ENCODE results near the gene MAGI1.

The MAGI1 gene

DNA sequence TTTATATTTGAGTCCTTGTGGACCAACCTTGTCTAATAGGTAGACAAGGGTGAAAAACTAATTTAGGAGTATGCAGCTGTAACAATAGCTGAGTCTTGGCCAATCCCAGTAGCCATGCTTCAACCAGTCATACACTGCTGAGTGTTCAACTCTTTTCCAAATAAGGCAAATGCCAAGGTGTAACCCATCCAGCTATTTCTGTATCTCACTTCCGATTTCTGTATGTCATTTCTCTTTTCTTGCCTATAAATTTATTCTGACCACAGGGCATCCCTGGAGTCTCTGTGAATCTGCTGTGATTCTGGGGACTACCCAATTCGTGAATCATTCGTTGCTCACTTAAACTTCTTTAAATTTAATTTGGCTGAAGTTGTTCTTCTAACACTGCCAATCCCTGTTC lies 93.2 kb downstream of the MAGI1 start:
- no peak for DNase-seq (ENCODE audit: low spot score)

DNA sequence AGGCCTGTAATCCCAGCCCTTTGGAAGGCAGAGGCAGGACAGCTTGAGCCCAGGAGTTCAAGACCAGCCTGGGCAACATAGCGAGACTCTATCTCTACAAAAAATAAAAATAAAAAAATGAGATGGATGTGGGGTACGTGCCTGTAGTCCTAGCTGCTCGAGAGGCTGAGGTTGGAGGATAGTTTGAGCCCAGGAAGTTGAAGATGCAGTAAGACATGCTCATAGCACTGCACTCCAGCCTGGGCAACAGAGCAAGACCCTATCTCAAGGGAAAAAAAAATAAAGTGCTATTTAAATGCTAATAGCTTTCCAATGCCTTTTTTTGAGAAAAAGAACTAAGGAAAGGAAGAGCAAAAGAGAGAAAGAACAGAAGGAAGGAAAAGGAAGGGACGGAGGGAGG lies 94.5 kb downstream of the MAGI1 start:
- no peak for DNase-seq (ENCODE audit: low spot score)

DNA sequence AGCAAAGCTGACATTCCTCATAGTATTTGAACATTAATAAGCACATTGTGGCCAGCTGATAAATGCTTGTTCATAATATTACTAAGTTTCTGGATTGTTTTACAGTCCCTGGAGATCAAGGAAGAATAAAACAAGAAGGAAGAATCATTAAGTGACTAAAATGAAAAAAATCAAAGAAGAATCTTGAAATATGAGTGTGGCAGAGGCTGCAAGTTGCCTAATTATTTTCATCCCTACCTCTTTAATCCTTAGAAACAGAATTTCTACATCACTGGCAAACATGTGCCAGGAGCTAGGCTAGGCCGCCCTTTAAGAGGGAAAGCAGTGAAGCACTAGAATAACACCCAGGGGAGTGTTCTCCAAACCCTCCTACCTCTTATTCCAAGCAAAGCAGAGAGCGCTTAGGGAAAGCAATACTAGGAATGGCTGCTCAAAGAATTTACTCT lies 98.9 kb downstream of the MAGI1 start:
- no peak for DNase-seq (ENCODE audit: low spot score)

DNA sequence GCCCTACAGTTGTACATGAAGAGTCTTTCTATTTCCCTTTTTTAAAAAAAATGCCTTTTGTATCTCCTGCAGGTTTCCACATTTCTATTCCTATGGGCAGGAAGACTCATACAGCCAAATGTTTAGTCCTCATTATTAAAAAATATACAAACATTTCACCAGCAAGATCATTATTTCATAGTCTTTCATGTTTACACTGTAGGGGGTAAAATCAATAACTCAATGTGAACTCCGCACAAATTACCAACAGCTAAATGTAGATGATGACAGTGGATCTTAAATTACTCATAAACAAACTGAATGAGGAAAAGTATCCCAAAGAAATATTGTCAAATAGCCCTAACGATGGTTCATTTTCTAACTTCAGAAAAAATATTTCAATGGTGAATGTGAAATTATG lies 99.5 kb downstream of the MAGI1 start:
- no peak for DNase-seq (ENCODE audit: low spot score)

GRCh38 chr3:65938676-65939075 lies 100.0 kb downstream of the MAGI1 start:
- DNase-seq (ENCODE audit: low spot score), result no peak

DNA sequence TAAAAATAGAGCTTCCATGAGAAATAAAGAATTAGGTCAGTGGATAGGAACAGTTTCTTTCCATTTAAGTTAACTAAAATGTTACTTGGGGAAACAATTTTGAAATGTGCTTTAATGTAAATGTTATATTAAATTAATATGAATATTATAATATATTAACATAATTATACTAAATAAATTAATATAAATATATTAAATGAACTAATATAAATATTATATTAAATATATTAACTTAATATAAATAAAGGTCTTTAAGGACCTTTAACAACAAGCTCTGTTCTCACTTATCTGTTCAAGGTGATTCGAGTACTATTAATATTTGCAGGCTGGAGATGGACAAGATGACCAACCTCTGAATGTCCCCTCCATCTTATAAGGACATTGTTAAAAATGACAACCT lies 100.6 kb downstream of the MAGI1 start:
- no peak for DNase-seq (ENCODE audit: low spot score)

GRCh38 chr3:65936908-65937638 lies 101.6 kb downstream of the MAGI1 start:
- no peak for DNase-seq (ENCODE audit: low spot score)

DNA sequence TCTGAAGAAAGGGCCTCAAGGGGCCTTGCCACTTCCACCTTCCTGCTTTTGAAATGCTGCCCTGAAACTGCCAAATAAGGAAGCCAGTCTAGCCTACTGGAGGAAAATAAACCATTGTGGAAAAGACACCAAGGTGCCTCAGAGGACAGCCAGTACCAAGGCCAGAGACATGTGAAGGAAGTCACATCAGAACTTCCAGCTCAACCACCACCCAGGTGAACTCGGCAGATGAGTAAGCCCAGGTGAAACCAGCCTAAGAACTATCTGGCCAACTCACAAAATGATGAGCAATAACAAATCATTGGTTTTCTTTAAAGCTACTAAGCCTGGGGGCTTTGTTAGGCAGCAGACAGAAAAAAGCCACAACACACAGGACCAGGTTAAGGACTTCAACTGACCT lies 103.0 kb downstream of the MAGI1 start:
- DNase-seq (ENCODE audit: low spot score), result no peak

- no peak for DNase-seq (ENCODE audit: low spot score)
These were observed 108.1 kb downstream of the MAGI1 start for GRCh38 chr3:65930648-65931047.

DNA sequence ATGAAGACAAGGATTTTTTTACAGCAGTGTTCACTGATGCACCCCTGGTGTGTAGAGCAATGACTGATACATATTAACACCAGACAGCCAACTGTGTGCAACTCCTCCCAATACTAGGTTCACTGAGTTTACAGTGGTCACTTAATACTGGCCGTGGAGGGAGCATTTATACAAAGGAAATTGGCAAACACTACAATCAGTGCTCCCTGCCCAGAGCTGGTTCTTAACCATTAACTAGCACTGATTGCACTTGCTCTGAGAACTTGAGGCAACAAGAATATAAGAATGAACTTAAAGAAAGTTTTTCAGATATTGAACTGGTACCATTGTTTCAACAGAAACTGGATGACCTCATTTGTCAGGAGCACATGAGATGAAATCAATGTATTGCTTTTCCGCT lies 110.6 kb downstream of the MAGI1 start:
- DNase-seq (ENCODE audit: low spot score), result no peak

DNA sequence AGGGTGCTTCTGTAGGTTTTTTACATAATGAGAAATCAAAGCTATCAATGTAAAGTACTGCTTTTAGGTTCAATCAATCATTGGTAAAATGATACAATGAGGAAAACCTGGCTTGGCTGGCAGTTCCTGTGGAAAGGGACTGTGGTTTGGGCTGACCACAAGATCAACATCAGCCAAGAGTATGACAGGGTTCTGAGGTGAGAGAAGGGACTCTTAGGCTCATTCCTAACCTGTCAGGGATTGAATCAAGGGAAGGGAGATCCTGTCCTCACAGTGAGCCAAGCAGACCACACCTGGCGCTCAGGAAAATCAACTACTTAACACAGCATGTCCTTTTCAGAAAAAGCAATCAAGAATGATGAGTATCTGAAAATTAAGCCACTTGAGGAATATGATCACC lies 111.1 kb downstream of the MAGI1 start:
- DNase-seq (ENCODE audit: low spot score), result no peak

GRCh38 chr3:65925254-65925954 lies 113.3 kb downstream of the MAGI1 start:
- DNase-seq (ENCODE audit: low spot score), result no peak

GRCh38 chr3:65924762-65925161 lies 114.0 kb downstream of the MAGI1 start:
- no peak for DNase-seq (ENCODE audit: low spot score)

DNA sequence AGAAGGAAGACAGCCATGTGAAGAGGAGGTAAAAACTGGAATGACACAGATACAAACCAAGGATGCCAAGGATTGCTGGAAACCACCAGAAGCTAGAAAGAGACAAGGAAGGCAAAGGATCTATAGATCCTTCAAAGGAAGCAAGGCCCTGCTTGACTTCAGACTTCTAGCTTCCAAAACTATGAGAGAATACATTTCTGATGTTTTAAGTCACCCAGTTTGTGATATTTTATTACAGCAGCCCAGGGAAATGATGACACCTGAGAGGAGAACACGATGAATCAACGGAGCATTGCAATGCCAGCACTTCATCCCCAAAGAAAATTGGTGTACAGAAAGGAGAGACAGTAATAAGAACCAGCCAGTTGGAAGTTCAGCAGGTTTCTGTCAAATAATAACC lies 116.3 kb downstream of the MAGI1 start:
- no peak for DNase-seq (ENCODE audit: low spot score)

DNA sequence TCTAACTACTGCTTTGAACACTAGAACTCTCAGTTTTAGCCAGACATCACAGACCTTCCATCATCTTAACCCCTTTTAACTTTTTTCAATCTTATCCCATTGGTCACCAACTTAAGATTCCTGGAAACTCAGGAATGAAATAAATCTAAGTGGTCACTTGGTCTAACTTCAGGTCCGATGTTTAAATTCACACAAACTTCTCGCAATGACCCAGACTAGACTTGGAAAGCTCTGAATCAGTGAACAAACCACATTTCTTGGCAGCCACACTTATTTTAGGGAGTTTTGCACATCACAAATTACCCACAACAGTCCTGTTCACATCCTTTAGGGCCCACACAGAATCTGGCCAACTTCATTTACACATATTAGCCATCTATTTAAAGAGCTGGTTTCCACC lies 118.9 kb downstream of the MAGI1 start:
- no peak for DNase-seq (ENCODE audit: low spot score)

GRCh38 chr3:65915477-65915876 lies 123.2 kb downstream of the MAGI1 start:
- no peak for DNase-seq (ENCODE audit: low spot score)

DNA sequence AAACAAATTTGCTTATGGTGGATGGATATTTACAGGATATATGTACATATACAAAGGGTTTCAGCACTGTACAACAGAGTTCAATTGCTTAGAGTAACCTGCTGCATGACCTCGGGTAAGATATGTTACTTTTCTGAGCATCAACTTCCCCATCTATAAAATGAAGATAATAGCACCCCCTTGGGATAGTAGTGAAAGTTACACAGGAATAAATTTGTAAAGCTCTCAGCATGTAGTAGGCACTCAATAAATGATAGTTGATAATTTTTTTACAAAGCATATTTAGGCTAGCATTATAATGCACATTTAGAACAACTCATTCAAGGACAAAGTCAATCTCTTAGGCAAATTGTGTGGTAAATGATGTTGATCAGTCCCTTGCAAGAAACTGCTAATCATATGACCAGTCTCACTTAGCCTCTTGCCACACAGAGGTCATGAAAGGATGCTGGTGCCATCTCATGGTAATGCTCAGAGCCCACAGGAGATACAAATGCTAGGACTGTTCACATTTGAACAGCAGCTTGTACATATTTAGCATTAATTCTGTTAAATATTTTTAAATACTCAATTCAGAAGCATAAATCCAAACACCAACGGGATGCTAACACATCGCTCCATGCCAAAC lies 123.9 kb downstream of the MAGI1 start:
- peak; percentile 10 for DNase-seq (ENCODE audit: low spot score)

GRCh38 chr3:65914032-65914739 lies 124.5 kb downstream of the MAGI1 start:
- peak; percentile 23 for DNase-seq (ENCODE audit: low spot score)

DNA sequence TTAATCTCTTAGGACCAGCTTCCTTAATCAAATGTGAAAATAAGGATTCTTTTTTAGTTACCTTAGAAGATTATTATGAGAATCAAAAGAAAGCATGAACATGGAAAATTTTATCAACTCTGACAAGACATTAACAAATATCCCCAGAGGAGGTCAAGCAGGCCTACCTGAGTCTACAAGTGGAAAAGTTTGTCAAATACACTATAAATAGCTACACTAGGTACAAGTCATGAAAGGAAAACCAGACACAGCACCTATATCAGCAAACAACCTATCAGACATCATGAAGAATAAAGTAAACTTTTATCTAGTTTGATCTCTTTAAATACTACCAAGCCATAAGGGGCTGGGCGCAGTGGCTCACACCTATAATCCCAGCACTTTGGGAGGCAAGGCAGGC lies 126.1 kb downstream of the MAGI1 start:
- DNase-seq (ENCODE audit: low spot score), result no peak

DNA sequence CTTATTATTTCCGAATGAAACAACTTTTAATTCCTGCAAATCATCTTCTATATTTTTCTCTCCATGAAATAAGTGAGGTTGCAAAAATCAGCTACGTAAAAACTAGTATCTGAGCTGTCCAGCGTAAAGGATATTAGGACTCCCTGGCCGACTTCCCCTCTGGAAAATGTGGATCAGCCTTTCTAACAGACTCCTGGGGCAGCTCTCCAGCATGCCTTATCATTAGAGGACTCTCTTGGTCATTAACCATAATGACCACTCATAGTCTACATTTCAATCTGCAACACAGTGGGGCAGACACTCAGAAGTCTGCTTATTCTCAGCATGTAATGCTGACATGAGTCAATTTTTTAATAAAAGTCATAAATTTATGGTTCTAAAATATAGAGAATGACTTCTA lies 130.1 kb downstream of the MAGI1 start:
- no peak for DNase-seq (ENCODE audit: low spot score)

DNA sequence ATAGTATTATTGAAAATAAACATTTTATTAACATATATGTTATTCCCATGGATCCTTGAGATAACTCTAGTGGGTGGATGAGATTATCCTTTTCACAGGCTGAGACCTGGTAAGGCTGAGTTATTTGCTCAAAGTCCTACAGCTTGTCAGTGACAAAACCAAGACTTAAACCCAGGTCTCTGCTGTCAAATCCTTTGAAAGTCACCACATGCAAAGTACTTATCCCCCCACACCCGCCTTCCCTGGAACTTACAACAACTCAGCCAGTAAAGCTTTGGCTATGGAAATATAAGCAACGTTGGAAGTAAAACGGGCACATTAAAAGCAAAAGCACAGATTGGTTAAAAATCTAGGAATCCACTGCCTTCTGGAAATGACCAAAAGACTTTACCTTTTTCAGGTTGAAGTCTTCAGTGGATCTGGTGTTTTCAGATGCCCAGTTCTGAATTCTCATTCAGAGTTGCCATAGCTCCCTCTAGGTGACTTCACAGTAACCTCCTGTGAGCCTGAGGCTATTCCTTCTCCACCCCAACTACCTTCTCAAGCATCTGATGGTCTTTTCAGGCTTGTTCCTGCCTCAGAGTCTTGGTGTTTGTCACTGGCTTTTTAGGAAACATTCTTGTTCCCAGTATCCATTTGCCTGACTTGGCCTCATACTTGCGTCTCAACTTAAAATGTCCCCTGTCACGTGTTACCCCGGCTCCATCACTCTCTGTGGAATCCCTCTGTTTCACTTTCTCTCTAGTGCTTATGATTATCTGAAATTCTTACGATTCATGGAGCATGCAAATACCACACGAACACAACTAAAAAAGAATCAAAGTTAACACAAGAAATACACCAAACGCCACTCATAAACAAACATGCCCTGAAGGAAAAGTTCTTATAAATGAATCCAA lies 131.2 kb downstream of the MAGI1 start:
- no peak for DNase-seq (ENCODE audit: low spot score)

GRCh38 chr3:65905771-65906170 lies 132.9 kb downstream of the MAGI1 start:
- DNase-seq (ENCODE audit: low spot score), result no peak

Measured in Ammon's horn (tissue), 1 donor.